Tibial nerve (tissue), 4 donors: Measurements from ENCODE around the gene CEBPG. TPM values are rescaled to one million over a fixed set of nuclear protein-coding genes. Genes with fewer than 3 reads are reported as not detected.

ENCODE experiments used
- DNase-seq, 2 donors: peaks; one replicate each; pipeline ENCODE4 v3.0.0-alpha.2; 2019; ENCODE audit warnings: low spot score in 2 of 2
- H3K27ac ChIP-seq, 4 donors: fragments of 200-600 bp; sonication (generic) in 3 of 4; one replicate each; pipeline ENCODE4 v1.5.1; 2017 to 2019; ENCODE audit warnings: mild to moderate bottlenecking in 1 of 4
- H3K27me3 ChIP-seq, 2 donors: fragments of 200-600 bp; sonication (generic) in 1 of 2; one replicate each; pipeline versions ENCODE4 v1.5.1 to v1.6.0; 2017 to 2019
- H3K36me3 ChIP-seq, 3 donors: fragments of 200-600 bp; sonication (generic); one replicate each; pipeline ENCODE4 v1.5.1; 2018 to 2019
- H3K4me1 ChIP-seq, 4 donors: fragments of 200-600 bp; sonication (generic) in 3 of 4; one replicate each; pipeline ENCODE4 v1.5.1; 2017 to 2019
- H3K4me3 ChIP-seq, 4 donors: fragments of 200-600 bp; sonication (generic) in 3 of 4; one replicate each; pipeline ENCODE4 v1.5.1; 2017 to 2019; ENCODE audit warnings: mild to moderate bottlenecking in 1 of 4, moderate library complexity in 1 of 4
- H3K9me3 ChIP-seq, 4 donors: fragments of 200-600 bp; sonication (generic) in 3 of 4; one replicate each; pipeline ENCODE4 v1.5.1; 2017 to 2019
- CTCF ChIP-seq, 5 experiments: fragments of 200-600 bp in 3 of 5; fragments of 450-650 bp in 2 of 5; sonication (generic) in 3 of 5; IDR thresholded peaks; one replicate each; pipeline ENCODE4 v1.5.1; 2016 to 2019; ENCODE audit warnings: antibody characterized with exemption in 5 of 5, mild to moderate bottlenecking in 3 of 5, moderate library complexity in 2 of 5
- EP300 ChIP-seq, 2 donors: sonication (generic); formaldehyde crosslinking; IDR thresholded peaks; one replicate each; pipeline ENCODE4 v1.6.1; 2017; ENCODE audit warnings: antibody characterized with exemption in 2 of 2, mild to moderate bottlenecking in 1 of 2
- POLR2A ChIP-seq, 2 donors: fragments of 450-650 bp; IDR thresholded peaks; one replicate each; pipeline ENCODE4 v1.6.1; 2017; ENCODE audit warnings: antibody characterized with exemption in 2 of 2, mild to moderate bottlenecking in 2 of 2, moderate library complexity in 2 of 2
- WGBS, 2 donors: methylation state at CpG; one replicate each; pipeline ENCODE4 v1.1.5; 2018; 5-methylcytosine and 5-hydroxymethylcytosine counted together
- total RNA-seq, 4 donors: library from RNA; depleted of rRNA; stranded (reverse); fragments of >200 nt; gene quantifications; one replicate each; pipeline ENCODE4 v1.1.0, GENCODE V29; 2016

Gene CEBPG
- total RNA-seq, 4 donors from 2014 or later, result 15.5 to 18.6 (median 16.7) TPM

- H3K27ac ChIP-seq, result no peak overlapping the region
- no peaks in the 10 kb centered on the region for H3K9me3 ChIP-seq
- peaks cover 0 to 10% (median 1%) of the 10 kb centered on the region in 4 donors for H3K4me1 ChIP-seq
- no peak for DNase-seq
- 83% methylated on average over 20 of the region's 20 CpGs for WGBS, 2 donors
- no peak overlapping the region for H3K4me3 ChIP-seq
- H3K27me3 ChIP-seq, result no peaks in the 10 kb centered on the region
- peaks cover 0 to 30% (median 0%) of the 10 kb centered on the region in 3 donors for H3K36me3 ChIP-seq
- TF ChIP-seq CTCF (IDR thresholded peaks at IDR 0.05), result no peak
- no peak for TF ChIP-seq EP300 (IDR thresholded peaks at IDR 0.05)
- TF ChIP-seq POLR2A (IDR thresholded peaks at IDR 0.05), result no peak
Observed at GRCh38 chr19:33411621-33412180, 38.2 kb downstream of the CEBPG start.

GRCh38 chr19:33412601-33413425 is 39.3 kb downstream of the CEBPG start:
- no peaks in the 10 kb centered on the region for H3K27me3 ChIP-seq
- no peaks in the 10 kb centered on the region for H3K9me3 ChIP-seq
- H3K4me1 ChIP-seq, result peaks cover 0 to 8% (median 1%) of the 10 kb centered on the region in 4 donors
- peaks cover 0 to 30% (median 0%) of the 10 kb centered on the region in 3 donors for H3K36me3 ChIP-seq
- no peak for DNase-seq
- H3K27ac ChIP-seq, result no peak overlapping the region
- no peak for TF ChIP-seq CTCF (IDR thresholded peaks at IDR 0.05)
- TF ChIP-seq POLR2A (IDR thresholded peaks at IDR 0.05), result no peak
- TF ChIP-seq EP300 (IDR thresholded peaks at IDR 0.05), result no peak
- H3K4me3 ChIP-seq, result no peak overlapping the region
- WGBS, 2 donors, result 65 to 80% methylated on average over 8 to 18 of the region's 18 CpGs

GRCh38 chr19:33413426-33413725 is 39.9 kb downstream of the CEBPG start:
- H3K4me1 ChIP-seq, result peaks cover 0 to 8% (median 1%) of the 10 kb centered on the region in 4 donors
- no peak overlapping the region for H3K4me3 ChIP-seq
- H3K27me3 ChIP-seq, result no peaks in the 10 kb centered on the region
- H3K27ac ChIP-seq, result no peak overlapping the region
- peaks cover 0 to 30% (median 0%) of the 10 kb centered on the region in 3 donors for H3K36me3 ChIP-seq
- DNase-seq, result no peak
- H3K9me3 ChIP-seq, result no peaks in the 10 kb centered on the region
- WGBS, 2 donors, result 85 to 92% methylated on average over 12 to 13 of the region's 13 CpGs
- TF ChIP-seq POLR2A (IDR thresholded peaks at IDR 0.05) (no peak), CTCF (IDR thresholded peaks at IDR 0.05) (no peak), EP300 (IDR thresholded peaks at IDR 0.05) (no peak)

GRCh38 chr19:33413868-33414666 is 40.6 kb downstream of the CEBPG start:
- no peak for TF ChIP-seq POLR2A (IDR thresholded peaks at IDR 0.05)
- TF ChIP-seq CTCF (IDR thresholded peaks at IDR 0.05), result no peak
- WGBS, 2 donors, result 87 to 91% methylated on average over 23 to 24 of the region's 25 CpGs
- no peak for DNase-seq
- H3K27ac ChIP-seq, result no peak overlapping the region
- no peaks in the 10 kb centered on the region for H3K27me3 ChIP-seq
- H3K9me3 ChIP-seq, result no peaks in the 10 kb centered on the region
- peaks cover 0 to 8% (median 1%) of the 10 kb centered on the region in 4 donors for H3K4me1 ChIP-seq
- H3K36me3 ChIP-seq, result peaks cover 0 to 27% (median 0%) of the 10 kb centered on the region in 3 donors
- no peak overlapping the region for H3K4me3 ChIP-seq
